Right atrium auricular region (tissue), 2 donors: ENCODE results near the gene VRK3. TPM values are rescaled to one million over a fixed set of nuclear protein-coding genes. Genes with fewer than 3 reads are reported as not detected.

Experiments used
- DNase-seq: peaks from one replicate; pipeline ENCODE4 v3.0.0-alpha.2; 2019; ENCODE audit warnings: low spot score
- H3K27ac ChIP-seq, 2 donors: fragments of 200-600 bp; sonication (generic); 1 replicate in 1 of 2; 2 replicates in 1 of 2; pipeline ENCODE4 v1.5.1; 2016 to 2019
- H3K27me3 ChIP-seq, 2 donors: fragments of 200-600 bp; sonication (generic); one replicate each; pipeline versions ENCODE4 v1.5.1 to v1.6.0; 2017 to 2019
- H3K36me3 ChIP-seq: fragments of 200-600 bp; sonication (generic); one replicate; pipeline ENCODE4 v1.5.1; 2016
- H3K4me1 ChIP-seq, 2 donors: fragments of 200-600 bp; sonication (generic); one replicate each; pipeline versions ENCODE4 v1.5.1 to v1.6.0; 2017 to 2019
- H3K4me3 ChIP-seq, 2 donors: fragments of 200-600 bp; sonication (generic); 1 replicate in 1 of 2; 2 replicates in 1 of 2; pipeline ENCODE4 v1.5.1; 2017 to 2019; ENCODE audit warnings: mild to moderate bottlenecking in 1 of 2, moderate library complexity in 1 of 2
- H3K9me3 ChIP-seq, 2 donors: fragments of 200-600 bp; sonication (generic); one replicate each; pipeline ENCODE4 v1.5.1; 2019
- CTCF ChIP-seq, 2 donors: fragments of 200-600 bp; sonication (generic); IDR thresholded peaks; one replicate each; pipeline ENCODE4 v1.5.1; 2019; ENCODE audit warnings: antibody characterized with exemption in 2 of 2
- total RNA-seq, 2 donors: library from RNA; depleted of rRNA; stranded (reverse); fragments of >200 nt; gene quantifications; one replicate each; pipeline ENCODE4 v1.1.0, GENCODE V29; 2016

VRK3 gene
- total RNA-seq, 2 donors from 2014 or later: 20.5 to 25.5 TPM

GRCh38 chr19:50002386-50002960 is 22.7 kb downstream of the VRK3 start:
- DNase-seq: no peak
- Histone ChIP-seq H3K27me3 (no peaks in the 10 kb centered on the region), H3K36me3 (peaks cover 71% of the 10 kb centered on the region), H3K4me1 (peaks cover 0 to 16% of the 10 kb centered on the region in 2 donors), H3K27ac (no peak overlapping the region), H3K4me3 (no peak overlapping the region), H3K9me3 (no peaks in the 10 kb centered on the region)
- no peak for TF ChIP-seq CTCF (IDR thresholded peaks at IDR 0.05)

- DNase-seq: no peak
- H3K36me3 ChIP-seq: peaks cover 70% of the 10 kb centered on the region
- no peak overlapping the region for H3K27ac ChIP-seq
- TF ChIP-seq CTCF (IDR thresholded peaks at IDR 0.05): no peak
- H3K27me3 ChIP-seq: no peaks in the 10 kb centered on the region
- no peaks in the 10 kb centered on the region for H3K9me3 ChIP-seq
- H3K4me1 ChIP-seq: peaks cover 0 to 16% of the 10 kb centered on the region in 2 donors
- no peak overlapping the region for H3K4me3 ChIP-seq
These were observed 23.4 kb downstream of the VRK3 start for GRCh38 chr19:50001775-50002174.

- DNase-seq: no peak
- TF ChIP-seq CTCF (IDR thresholded peaks at IDR 0.05): no peak
- Histone ChIP-seq H3K9me3 (no peaks in the 10 kb centered on the region), H3K36me3 (peaks cover 70% of the 10 kb centered on the region), H3K4me3 (no peak overlapping the region), H3K27ac (no peak overlapping the region), H3K27me3 (no peaks in the 10 kb centered on the region), H3K4me1 (peaks cover 0 to 16% of the 10 kb centered on the region in 2 donors)
These were observed 24.2 kb downstream of the VRK3 start for GRCh38 chr19:50000841-50001557.

GRCh38 chr19:50000038-50000840 is 24.9 kb downstream of the VRK3 start:
- H3K36me3 ChIP-seq: peaks cover 70% of the 10 kb centered on the region

More at GRCh38 chr19:50000038-50000840, 24.9 kb downstream of the VRK3 start:
- H3K4me3 ChIP-seq: no peak overlapping the region
- TF ChIP-seq CTCF (IDR thresholded peaks at IDR 0.05): no peak
- no peaks in the 10 kb centered on the region for H3K27me3 ChIP-seq
- H3K9me3 ChIP-seq: no peaks in the 10 kb centered on the region
- DNase-seq: no peak
- no peak overlapping the region for H3K27ac ChIP-seq
- peaks cover 0 to 16% of the 10 kb centered on the region in 2 donors for H3K4me1 ChIP-seq
